Measurements from ENCODE around the gene IRAK2.

The IRAK2 gene

GRCh38 chr3:10206166-10206511 lies 41.4 kb downstream of the IRAK2 start:
- no peaks in the 10 kb centered on the region for H3K4me1 ChIP-seq (ENCODE audit: control insufficient read depth in 1 of 2, insufficient read depth in 2 of 2, low read length in 2 of 2)
- no peak overlapping the region for H3K27ac ChIP-seq (ENCODE audit: low read length)
- H3K27me3 ChIP-seq (ENCODE audit: low read depth, low read length), result no peaks in the 10 kb centered on the region
- no peak overlapping the region for H3K4me3 ChIP-seq (ENCODE audit: low read depth in 1 of 2, low read length in 2 of 2)
- no peaks in the 10 kb centered on the region for H3K9me3 ChIP-seq (ENCODE audit: control insufficient read depth in 1 of 2, low read length in 2 of 2)
- peaks cover 2 to 6% of the 10 kb centered on the region in 2 donors for H3K36me3 ChIP-seq (ENCODE audit: control insufficient read depth in 1 of 2, insufficient read depth in 2 of 2, low read length in 2 of 2)

GRCh38 chr3:10213156-10213792 lies 48.6 kb downstream of the IRAK2 start:
- Histone ChIP-seq H3K27ac (ENCODE audit: low read length) (no peak overlapping the region), H3K36me3 (ENCODE audit: control insufficient read depth in 1 of 2, insufficient read depth in 2 of 2, low read length in 2 of 2) (peaks cover 6 to 22% of the 10 kb centered on the region in 2 donors), H3K9me3 (ENCODE audit: control insufficient read depth in 1 of 2, low read length in 2 of 2) (no peaks in the 10 kb centered on the region)

GRCh38 chr3:10215578-10216368 lies 51.1 kb downstream of the IRAK2 start:
- Histone ChIP-seq H3K27ac (ENCODE audit: low read length) (no peak overlapping the region), H3K4me1 (ENCODE audit: control insufficient read depth in 1 of 2, insufficient read depth in 2 of 2, low read length in 2 of 2) (no peaks in the 10 kb centered on the region), H3K4me3 (ENCODE audit: low read depth in 1 of 2, low read length in 2 of 2) (no peak overlapping the region), H3K36me3 (ENCODE audit: control insufficient read depth in 1 of 2, insufficient read depth in 2 of 2, low read length in 2 of 2) (peaks cover 4 to 28% of the 10 kb centered on the region in 2 donors), H3K9me3 (ENCODE audit: control insufficient read depth in 1 of 2, low read length in 2 of 2) (no peaks in the 10 kb centered on the region), H3K27me3 (ENCODE audit: low read depth, low read length) (no peaks in the 10 kb centered on the region)

More at GRCh38 chr3:10213156-10213792, 48.6 kb downstream of the IRAK2 start:
- Histone ChIP-seq H3K27me3 (ENCODE audit: low read depth, low read length) (no peaks in the 10 kb centered on the region), H3K4me3 (ENCODE audit: low read depth in 1 of 2, low read length in 2 of 2) (no peak overlapping the region), H3K4me1 (ENCODE audit: control insufficient read depth in 1 of 2, insufficient read depth in 2 of 2, low read length in 2 of 2) (no peaks in the 10 kb centered on the region)

- H3K27me3 ChIP-seq (ENCODE audit: low read depth, low read length), result no peaks in the 10 kb centered on the region
- H3K4me3 ChIP-seq (ENCODE audit: low read depth in 1 of 2, low read length in 2 of 2), result no peak overlapping the region
- no peaks in the 10 kb centered on the region for H3K9me3 ChIP-seq (ENCODE audit: control insufficient read depth in 1 of 2, low read length in 2 of 2)
- H3K27ac ChIP-seq (ENCODE audit: low read length), result no peak overlapping the region
- H3K4me1 ChIP-seq (ENCODE audit: control insufficient read depth in 1 of 2, insufficient read depth in 2 of 2, low read length in 2 of 2), result no peaks in the 10 kb centered on the region
- peaks cover 4 to 28% of the 10 kb centered on the region in 2 donors for H3K36me3 ChIP-seq (ENCODE audit: control insufficient read depth in 1 of 2, insufficient read depth in 2 of 2, low read length in 2 of 2)
Measured at GRCh38 chr3:10217359-10217758, 52.6 kb downstream of the IRAK2 start.

- peaks cover 4 to 26% of the 10 kb centered on the region in 2 donors for H3K36me3 ChIP-seq (ENCODE audit: control insufficient read depth in 1 of 2, insufficient read depth in 2 of 2, low read length in 2 of 2)
- peaks cover 0 to under 1% of the 10 kb centered on the region in 2 donors for H3K4me1 ChIP-seq (ENCODE audit: control insufficient read depth in 1 of 2, insufficient read depth in 2 of 2, low read length in 2 of 2)
- H3K27ac ChIP-seq (ENCODE audit: low read length), result no peak overlapping the region
- no peaks in the 10 kb centered on the region for H3K9me3 ChIP-seq (ENCODE audit: control insufficient read depth in 1 of 2, low read length in 2 of 2)
- H3K4me3 ChIP-seq (ENCODE audit: low read depth in 1 of 2, low read length in 2 of 2), result no peak overlapping the region
- H3K27me3 ChIP-seq (ENCODE audit: low read depth, low read length), result no peaks in the 10 kb centered on the region
Measured at GRCh38 chr3:10219737-10220136, 55.0 kb downstream of the IRAK2 start.

- no peaks in the 10 kb centered on the region for H3K9me3 ChIP-seq (ENCODE audit: control insufficient read depth in 1 of 2, low read length in 2 of 2)
- no peaks in the 10 kb centered on the region for H3K27me3 ChIP-seq (ENCODE audit: low read depth, low read length)
- H3K27ac ChIP-seq (ENCODE audit: low read length), result no peak overlapping the region
- no peak overlapping the region for H3K4me3 ChIP-seq (ENCODE audit: low read depth in 1 of 2, low read length in 2 of 2)
- H3K4me1 ChIP-seq (ENCODE audit: control insufficient read depth in 1 of 2, insufficient read depth in 2 of 2, low read length in 2 of 2), result peaks cover 5 to 6% of the 10 kb centered on the region in 2 donors
- peaks cover 0 to 11% of the 10 kb centered on the region in 2 donors for H3K36me3 ChIP-seq (ENCODE audit: control insufficient read depth in 1 of 2, insufficient read depth in 2 of 2, low read length in 2 of 2)
Measured at GRCh38 chr3:10223676-10224639, 59.2 kb downstream of the IRAK2 start.

GRCh38 chr3:10224794-10225665 lies 60.3 kb downstream of the IRAK2 start:
- H3K27me3 ChIP-seq (ENCODE audit: low read depth, low read length), result no peaks in the 10 kb centered on the region
- H3K4me1 ChIP-seq (ENCODE audit: control insufficient read depth in 1 of 2, insufficient read depth in 2 of 2, low read length in 2 of 2), result peaks cover 5 to 6% of the 10 kb centered on the region in 2 donors
- no peaks in the 10 kb centered on the region for H3K9me3 ChIP-seq (ENCODE audit: control insufficient read depth in 1 of 2, low read length in 2 of 2)
- H3K4me3 ChIP-seq (ENCODE audit: low read depth in 1 of 2, low read length in 2 of 2), result no peak overlapping the region
- H3K27ac ChIP-seq (ENCODE audit: low read length), result peak overlapping the region; percentile 7
- H3K36me3 ChIP-seq (ENCODE audit: control insufficient read depth in 1 of 2, insufficient read depth in 2 of 2, low read length in 2 of 2), result peaks cover 0 to 5% of the 10 kb centered on the region in 2 donors

- H3K36me3 ChIP-seq (ENCODE audit: control insufficient read depth in 1 of 2, insufficient read depth in 2 of 2, low read length in 2 of 2), result peaks cover 0 to 4% of the 10 kb centered on the region in 2 donors
- H3K27ac ChIP-seq (ENCODE audit: low read length), result no peak overlapping the region
- no peaks in the 10 kb centered on the region for H3K9me3 ChIP-seq (ENCODE audit: control insufficient read depth in 1 of 2, low read length in 2 of 2)
- peaks cover 5 to 6% of the 10 kb centered on the region in 2 donors for H3K4me1 ChIP-seq (ENCODE audit: control insufficient read depth in 1 of 2, insufficient read depth in 2 of 2, low read length in 2 of 2)
- H3K27me3 ChIP-seq (ENCODE audit: low read depth, low read length), result no peaks in the 10 kb centered on the region
- H3K4me3 ChIP-seq (ENCODE audit: low read depth in 1 of 2, low read length in 2 of 2), result no peak overlapping the region
Measured at GRCh38 chr3:10226293-10226692, 61.6 kb downstream of the IRAK2 start.

- no peak overlapping the region for H3K4me3 ChIP-seq (ENCODE audit: low read depth in 1 of 2, low read length in 2 of 2)
- H3K4me1 ChIP-seq (ENCODE audit: control insufficient read depth in 1 of 2, insufficient read depth in 2 of 2, low read length in 2 of 2), result peaks cover 5 to 6% of the 10 kb centered on the region in 2 donors
- H3K9me3 ChIP-seq (ENCODE audit: control insufficient read depth in 1 of 2, low read length in 2 of 2), result no peaks in the 10 kb centered on the region
- no peak overlapping the region for H3K27ac ChIP-seq (ENCODE audit: low read length)
- H3K27me3 ChIP-seq (ENCODE audit: low read depth, low read length), result no peaks in the 10 kb centered on the region
- H3K36me3 ChIP-seq (ENCODE audit: control insufficient read depth in 1 of 2, insufficient read depth in 2 of 2, low read length in 2 of 2), result peaks cover 0 to 2% of the 10 kb centered on the region in 2 donors
Measured at GRCh38 chr3:10228248-10228950, 63.7 kb downstream of the IRAK2 start.

- no peaks in the 10 kb centered on the region for H3K27me3 ChIP-seq (ENCODE audit: low read depth, low read length)
- peaks cover 5 to 6% of the 10 kb centered on the region in 2 donors for H3K4me1 ChIP-seq (ENCODE audit: control insufficient read depth in 1 of 2, insufficient read depth in 2 of 2, low read length in 2 of 2)
- H3K4me3 ChIP-seq (ENCODE audit: low read depth in 1 of 2, low read length in 2 of 2), result no peak overlapping the region
- no peaks in the 10 kb centered on the region for H3K9me3 ChIP-seq (ENCODE audit: control insufficient read depth in 1 of 2, low read length in 2 of 2)
- H3K27ac ChIP-seq (ENCODE audit: low read length), result no peak overlapping the region
- H3K36me3 ChIP-seq (ENCODE audit: control insufficient read depth in 1 of 2, insufficient read depth in 2 of 2, low read length in 2 of 2), result peaks cover 0 to 5% of the 10 kb centered on the region in 2 donors
Measured at GRCh38 chr3:10229576-10229975, 64.9 kb downstream of the IRAK2 start.

All from muscle layer of duodenum (tissue), 2 donors.